ENCODE data around the gene SLC39A11. TPM values are rescaled to one million over a fixed set of nuclear protein-coding genes. Genes with fewer than 3 reads are reported as not detected.

The SLC39A11 gene
- polyA plus RNA-seq, 1 of the 3 experiments (the other 2 are of a cell fraction), result 23.5 TPM

DNA sequence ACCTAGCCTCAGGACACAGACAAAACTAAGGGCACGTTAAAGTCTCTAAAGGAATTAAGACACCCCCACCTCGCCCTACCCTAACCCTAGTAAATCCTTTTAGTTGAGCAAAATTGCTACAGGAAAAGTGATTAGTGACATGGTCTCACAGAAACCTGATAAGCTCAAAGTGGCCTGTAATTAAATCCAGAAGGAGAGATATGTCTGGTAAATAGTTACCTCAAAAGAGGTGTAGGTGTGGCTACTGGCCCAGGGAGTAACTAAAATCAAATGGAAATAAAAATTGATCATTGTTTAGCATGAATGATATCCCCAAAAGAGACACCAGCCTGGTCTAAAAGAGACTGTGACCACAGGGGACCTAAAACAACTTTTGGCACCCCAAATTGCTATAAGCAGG, 168.3 kb downstream of the SLC39A11 start:
- Histone ChIP-seq H3K4me3 (ENCODE audit: low read depth in 2 of 2, low read length in 1 of 2) (no peak overlapping the region), H3K9me2 (no peaks in the 10 kb centered on the region), H3K36me3 (replicated peaks in 1 of 2; ENCODE audit: control insufficient read depth in 1 of 2, insufficient read depth in 2 of 2, low read length in 1 of 2) (peaks cover 0 to 5% of the 10 kb centered on the region in 2 experiments), H3K27ac (ENCODE audit: low read depth in 2 of 2, low read length in 1 of 2) (no peak overlapping the region), H4K20me1 (ENCODE audit: insufficient read depth) (no peaks in the 10 kb centered on the region), H3K9ac (no peak overlapping the region), H3K79me2 (ENCODE audit: insufficient read depth) (no peaks in the 10 kb centered on the region), H2AFZ (ENCODE audit: low read depth) (no peak overlapping the region), H3K4me2 (no peak overlapping the region), H3K27me3 (ENCODE audit: insufficient read depth) (no peaks in the 10 kb centered on the region), H3K4me1 (ENCODE audit: control insufficient read depth in 1 of 2, insufficient read depth in 2 of 2, low read depth in 1 of 2, low read length in 1 of 2) (no peaks in the 10 kb centered on the region), H3K9me3 (no peaks in the 10 kb centered on the region), H3F3A (replicated peaks; ENCODE audit: insufficient read depth) (no peaks in the 10 kb centered on the region)
- peak; percentile 41 for DNase-seq
- WGBS (ENCODE audit: low lambda C conversion rate), result 71% methylated on average over 2 of the region's 2 CpGs
- TF ChIP-seq, protein P1, sequence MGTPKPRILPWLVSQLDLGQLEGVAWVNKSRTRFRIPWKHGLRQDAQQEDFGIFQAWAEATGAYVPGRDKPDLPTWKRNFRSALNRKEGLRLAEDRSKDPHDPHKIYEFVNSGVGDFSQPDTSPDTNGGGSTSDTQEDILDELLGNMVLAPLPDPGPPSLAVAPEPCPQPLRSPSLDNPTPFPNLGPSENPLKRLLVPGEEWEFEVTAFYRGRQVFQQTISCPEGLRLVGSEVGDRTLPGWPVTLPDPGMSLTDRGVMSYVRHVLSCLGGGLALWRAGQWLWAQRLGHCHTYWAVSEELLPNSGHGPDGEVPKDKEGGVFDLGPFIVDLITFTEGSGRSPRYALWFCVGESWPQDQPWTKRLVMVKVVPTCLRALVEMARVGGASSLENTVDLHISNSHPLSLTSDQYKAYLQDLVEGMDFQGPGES (IDR thresholded peaks at IDR 0.05; ENCODE audit: low read depth, low read length), result no peak
- no peak for TF ChIP-seq TCF12 (IDR thresholded peaks at IDR 0.05)
- no peak for TF ChIP-seq GABPA (IDR thresholded peaks at IDR 0.05; ENCODE audit: low read depth)
- peak; percentile 24; the same call in 1 of the 2 replicates for TF ChIP-seq RCOR1 (IDR thresholded peaks at IDR 0.05; ENCODE audit: low read length)
- no peak for TF ChIP-seq SMC3 (IDR thresholded peaks at IDR 0.05; ENCODE audit: low read depth, low read length)
- TF ChIP-seq, protein P2, sequence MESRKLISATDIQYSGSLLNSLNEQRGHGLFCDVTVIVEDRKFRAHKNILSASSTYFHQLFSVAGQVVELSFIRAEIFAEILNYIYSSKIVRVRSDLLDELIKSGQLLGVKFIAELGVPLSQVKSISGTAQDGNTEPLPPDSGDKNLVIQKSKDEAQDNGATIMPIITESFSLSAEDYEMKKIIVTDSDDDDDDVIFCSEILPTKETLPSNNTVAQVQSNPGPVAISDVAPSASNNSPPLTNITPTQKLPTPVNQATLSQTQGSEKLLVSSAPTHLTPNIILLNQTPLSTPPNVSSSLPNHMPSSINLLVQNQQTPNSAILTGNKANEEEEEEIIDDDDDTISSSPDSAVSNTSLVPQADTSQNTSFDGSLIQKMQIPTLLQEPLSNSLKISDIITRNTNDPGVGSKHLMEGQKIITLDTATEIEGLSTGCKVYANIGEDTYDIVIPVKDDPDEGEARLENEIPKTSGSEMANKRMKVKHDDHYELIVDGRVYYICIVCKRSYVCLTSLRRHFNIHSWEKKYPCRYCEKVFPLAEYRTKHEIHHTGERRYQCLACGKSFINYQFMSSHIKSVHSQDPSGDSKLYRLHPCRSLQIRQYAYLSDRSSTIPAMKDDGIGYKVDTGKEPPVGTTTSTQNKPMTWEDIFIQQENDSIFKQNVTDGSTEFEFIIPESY (IDR thresholded peaks at IDR 0.05; ENCODE audit: borderline replicate concordance, low read depth), result no peak
- no peak for TF ChIP-seq GATA2 (CRISPR knock-in tag; IDR thresholded peaks at IDR 0.05)
- no peak for TF ChIP-seq RXRA (IDR thresholded peaks at IDR 0.05; ENCODE audit: borderline replicate concordance, low read depth)
- CTCF ChIA-PET, result interaction anchor here (0.9 to 3.6 kb wide), 4 partner anchors 9 to 265 kb away, joined by 3 to 14 read pairs (median 4); no protein-coding TSS in a partner anchor
- POLR2A ChIA-PET, result no interaction called here

DNA sequence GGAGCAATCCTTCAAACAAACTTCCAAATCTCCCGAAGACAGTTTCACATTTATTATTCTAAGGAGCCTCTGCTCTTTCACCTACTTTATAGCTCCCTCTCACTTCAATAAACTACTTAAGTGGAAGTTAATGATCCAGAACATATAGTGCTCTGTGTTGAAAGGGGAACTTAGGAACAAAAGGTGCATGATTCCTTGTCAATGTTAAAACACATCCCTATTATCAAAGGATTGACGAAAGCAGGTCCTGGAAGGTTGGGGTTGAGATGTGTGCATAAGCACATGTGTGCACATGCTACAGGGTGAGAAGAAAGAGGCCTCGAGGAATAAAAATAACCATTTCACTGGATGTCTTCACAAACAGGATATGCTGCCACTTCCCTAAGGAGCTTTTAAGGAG, 170.3 kb downstream of the SLC39A11 start:
- WGBS (ENCODE audit: low lambda C conversion rate), result 87% methylated on average over 3 of the region's 3 CpGs
- Histone ChIP-seq H3K27me3 (ENCODE audit: insufficient read depth) (no peaks in the 10 kb centered on the region), H3K36me3 (replicated peaks in 1 of 2; ENCODE audit: control insufficient read depth in 1 of 2, insufficient read depth in 2 of 2, low read length in 1 of 2) (peaks cover 0 to 5% of the 10 kb centered on the region in 2 experiments), H3K9me2 (no peaks in the 10 kb centered on the region), H3F3A (replicated peaks; ENCODE audit: insufficient read depth) (no peaks in the 10 kb centered on the region), H4K20me1 (ENCODE audit: insufficient read depth) (no peaks in the 10 kb centered on the region), H3K4me1 (ENCODE audit: control insufficient read depth in 1 of 2, insufficient read depth in 2 of 2, low read depth in 1 of 2, low read length in 1 of 2) (no peaks in the 10 kb centered on the region), H3K27ac (ENCODE audit: low read depth in 2 of 2, low read length in 1 of 2) (no peak overlapping the region), H3K4me3 (ENCODE audit: low read depth in 2 of 2, low read length in 1 of 2) (no peak overlapping the region), H3K79me2 (ENCODE audit: insufficient read depth) (no peaks in the 10 kb centered on the region), H3K4me2 (no peak overlapping the region), H3K9me3 (no peaks in the 10 kb centered on the region), H3K9ac (no peak overlapping the region), H2AFZ (ENCODE audit: low read depth) (no peak overlapping the region)
- TF ChIP-seq YY1 (IDR thresholded peaks at IDR 0.05; ENCODE audit: low read depth), result no peak
- TF ChIP-seq TAF1 (IDR thresholded peaks at IDR 0.05; ENCODE audit: borderline replicate concordance, low read depth, low read length), result no peak
- TF ChIP-seq, protein P3, sequence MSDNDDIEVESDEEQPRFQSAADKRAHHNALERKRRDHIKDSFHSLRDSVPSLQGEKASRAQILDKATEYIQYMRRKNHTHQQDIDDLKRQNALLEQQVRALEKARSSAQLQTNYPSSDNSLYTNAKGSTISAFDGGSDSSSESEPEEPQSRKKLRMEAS (IDR thresholded peaks at IDR 0.05; ENCODE audit: low read depth), result no peak
- no peak for TF ChIP-seq MEF2A (IDR thresholded peaks at IDR 0.05; ENCODE audit: borderline replicate concordance, low read depth)
- TF ChIP-seq FOXJ3 (CRISPR knock-in tag; IDR thresholded peaks at IDR 0.05), result no peak
- TF ChIP-seq TCF12 (IDR thresholded peaks at IDR 0.05), result no peak
- no peak for TF ChIP-seq RXRA (IDR thresholded peaks at IDR 0.05; ENCODE audit: borderline replicate concordance, low read depth)
- no peak for TF ChIP-seq NRF1 (IDR thresholded peaks at IDR 0.05; ENCODE audit: low read depth, low read length)
- no peak for TF ChIP-seq SIN3A (IDR thresholded peaks at IDR 0.05; ENCODE audit: borderline replicate concordance, low read depth, low read length)
- no peak for TF ChIP-seq JUND (IDR thresholded peaks at IDR 0.05)
- TF ChIP-seq FOXM1 (IDR thresholded peaks at IDR 0.05; ENCODE audit: low read depth), result no peak
- no peak for TF ChIP-seq SMC3 (IDR thresholded peaks at IDR 0.05; ENCODE audit: low read depth, low read length)
- TF ChIP-seq ELF1 (IDR thresholded peaks at IDR 0.05), result no peak
- CTCF ChIA-PET, result interaction anchor here (0.6 to 3.6 kb wide), 6 partner anchors 10 to 1973 kb away, joined by 3 to 14 read pairs (median 5); no protein-coding TSS in a partner anchor
- POLR2A ChIA-PET, result no interaction called here
- no peak for DNase-seq
